Amniotic epithelial cell (primary cell): Measurements from ENCODE around the gene VASP.
"Not testable (repeated sequence)": the region's sequence is repeated elsewhere in the genome, so short reads cannot be mapped to it uniquely, and the experiment has no call there.

Source experiments
- DNase-seq: peaks from one replicate; pipeline ENCODE4 v3.0.0-alpha.2; 2010; ENCODE audit warnings: low read depth

VASP gene

DNA sequence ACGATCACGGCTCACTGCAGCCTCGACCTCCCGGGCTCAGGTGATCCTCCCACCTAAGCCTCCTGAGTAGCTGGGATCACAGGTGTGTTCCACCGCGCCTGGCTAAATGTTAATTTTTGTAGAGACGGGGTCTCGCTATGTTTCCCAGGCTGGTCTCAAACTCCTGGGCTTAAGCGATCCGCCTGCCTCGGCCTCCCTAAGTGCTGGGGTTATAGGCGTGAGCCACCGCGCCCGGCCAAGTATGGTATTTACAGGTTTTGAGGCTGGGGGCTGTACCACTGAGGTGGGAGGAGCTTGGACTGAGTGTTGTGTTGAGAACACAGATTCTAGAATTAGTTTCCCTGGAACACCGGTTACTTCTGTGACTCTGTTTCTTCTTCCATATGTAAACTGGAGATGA lies 9.5 kb upstream of the VASP start:
- no peak for DNase-seq

DNA sequence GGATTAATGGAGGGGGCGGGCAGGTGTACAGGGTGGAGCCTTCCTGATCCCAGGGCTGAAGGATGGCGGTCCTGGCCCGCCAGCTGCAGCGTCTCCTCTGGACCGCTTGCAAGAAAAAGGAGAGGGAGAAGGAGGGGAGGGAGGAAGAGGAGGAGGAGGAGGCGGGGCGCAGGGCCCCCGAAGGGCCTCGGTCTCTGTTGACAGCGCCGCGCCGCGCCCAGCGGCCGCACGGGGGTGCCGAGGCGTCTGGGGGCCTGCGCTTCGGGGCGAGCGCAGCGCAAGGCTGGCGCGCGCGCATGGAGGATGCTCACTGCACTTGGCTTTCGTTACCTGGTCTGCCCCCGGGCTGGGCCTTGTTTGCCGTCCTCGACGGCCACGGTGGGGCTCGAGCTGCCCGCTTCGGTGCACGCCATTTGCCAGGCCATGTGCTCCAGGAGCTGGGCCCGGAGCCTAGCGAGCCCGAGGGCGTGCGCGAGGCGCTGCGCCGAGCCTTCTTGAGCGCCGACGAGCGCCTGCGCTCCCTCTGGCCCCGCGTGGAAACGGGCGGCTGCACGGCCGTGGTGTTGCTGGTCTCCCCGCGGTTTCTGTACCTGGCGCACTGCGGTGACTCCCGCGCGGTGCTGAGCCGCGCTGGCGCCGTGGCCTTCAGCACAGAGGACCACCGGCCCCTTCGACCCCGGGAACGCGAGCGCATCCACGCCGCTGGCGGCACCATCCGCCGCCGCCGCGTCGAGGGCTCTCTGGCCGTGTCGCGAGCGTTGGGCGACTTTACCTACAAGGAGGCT lies 8.7 kb upstream of the VASP start, which contains the start of gene PPM1N:
TSS of gene PPM1N (plus strand) at position 33 of the 785 bp plus-strand sequence. CDS start at position 63, 30 bp downstream.
- DNase-seq = no peak

DNA sequence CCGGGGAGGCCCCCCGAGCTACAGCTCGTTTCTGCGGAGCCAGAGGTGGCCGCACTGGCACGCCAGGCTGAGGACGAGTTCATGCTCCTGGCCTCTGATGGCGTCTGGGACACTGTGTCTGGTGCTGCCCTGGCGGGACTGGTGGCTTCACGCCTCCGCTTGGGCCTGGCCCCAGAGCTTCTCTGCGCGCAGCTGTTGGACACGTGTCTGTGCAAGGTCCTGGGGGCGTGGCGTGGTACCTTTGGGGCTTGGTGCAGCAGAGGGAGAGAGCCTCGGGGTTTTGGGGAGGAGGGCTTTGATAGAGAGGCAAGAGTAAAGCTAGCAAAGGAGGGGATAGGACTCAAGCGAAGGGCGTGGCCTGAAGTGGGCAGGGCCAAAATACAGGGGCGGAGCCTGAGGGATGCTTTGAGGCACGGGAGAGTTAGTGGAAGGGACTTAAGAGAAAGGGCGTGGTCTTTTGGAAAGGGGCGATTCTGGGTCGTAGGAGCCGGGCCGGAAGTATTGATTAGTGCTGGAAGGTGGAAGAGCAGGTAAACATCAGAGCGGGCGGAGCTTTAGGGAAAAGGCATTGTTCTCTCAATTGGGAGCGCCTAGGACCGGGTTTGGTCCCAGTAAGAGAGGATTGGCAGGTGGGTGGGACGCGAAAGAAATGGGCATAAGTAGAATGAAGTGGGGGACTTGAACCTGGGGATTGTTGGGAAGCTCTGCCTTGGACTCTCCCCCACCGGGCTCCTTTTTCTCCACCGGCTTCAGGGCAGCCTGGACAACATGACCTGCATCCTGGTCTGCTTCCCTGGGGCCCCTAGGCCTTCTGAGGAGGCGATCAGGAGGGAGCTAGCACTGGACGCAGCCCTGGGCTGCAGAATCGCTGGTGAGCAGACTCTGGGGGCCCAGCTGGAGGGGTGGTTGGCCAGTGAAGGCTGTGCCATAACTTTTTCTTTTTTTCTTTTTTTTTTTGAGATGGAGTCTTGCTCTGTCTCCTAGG lies 7.8 kb upstream of the VASP start:
- DNase-seq = no peak

DNA sequence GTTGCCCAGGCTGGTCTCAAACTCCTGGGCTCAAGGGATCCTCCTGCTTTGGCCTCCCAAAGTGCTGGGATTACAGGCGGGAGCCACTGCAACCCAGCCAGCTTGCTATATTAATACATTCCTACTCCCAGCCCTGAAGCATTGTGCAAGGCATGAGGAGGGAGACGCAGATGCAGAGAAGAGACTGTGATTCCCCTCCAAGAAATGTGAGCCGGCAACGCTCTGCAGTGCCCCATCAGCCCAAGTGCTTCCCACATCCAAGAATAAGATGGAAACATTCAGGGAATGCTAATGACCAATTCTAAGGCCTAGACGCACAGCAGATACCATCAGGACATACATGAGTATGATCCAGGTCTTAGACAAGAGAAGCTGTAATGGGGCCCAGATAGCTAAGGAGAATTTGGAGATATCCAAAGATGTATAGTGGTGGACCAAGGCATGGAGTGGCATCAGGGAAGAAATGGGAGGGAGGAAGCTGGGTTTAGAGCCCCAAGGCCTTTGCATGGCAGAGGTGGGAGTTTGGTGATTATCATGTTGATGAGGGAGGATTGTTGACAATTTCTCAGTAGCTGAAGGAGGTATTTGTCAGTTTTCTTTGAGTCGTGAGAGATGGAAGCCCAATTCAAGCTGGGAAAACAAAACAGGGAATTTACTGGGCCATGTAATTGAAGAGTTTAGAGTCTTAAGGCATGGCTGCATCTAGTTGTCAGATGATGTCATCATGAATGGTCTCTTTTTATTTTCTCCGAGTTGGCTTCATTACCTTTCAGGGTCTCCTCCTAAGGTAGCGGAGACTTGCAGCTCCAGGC lies 6.2 kb upstream of the VASP start:
- DNase-seq = no peak

DNA sequence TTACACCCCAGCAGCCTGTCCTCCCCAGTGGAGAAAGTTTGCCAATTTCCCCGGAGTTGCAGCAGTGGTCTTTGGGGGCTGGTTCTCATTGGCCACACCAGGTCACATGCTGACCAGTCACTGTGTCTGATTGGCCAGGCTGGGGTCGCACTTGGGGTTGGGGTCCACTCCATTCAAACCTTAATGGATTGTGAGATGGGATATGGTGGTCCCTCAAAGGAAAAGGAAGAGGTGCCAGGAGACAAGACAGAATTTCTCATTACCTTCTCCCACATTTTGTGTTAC lies 5.6 kb upstream of the VASP start:
- DNase-seq = no peak

DNA sequence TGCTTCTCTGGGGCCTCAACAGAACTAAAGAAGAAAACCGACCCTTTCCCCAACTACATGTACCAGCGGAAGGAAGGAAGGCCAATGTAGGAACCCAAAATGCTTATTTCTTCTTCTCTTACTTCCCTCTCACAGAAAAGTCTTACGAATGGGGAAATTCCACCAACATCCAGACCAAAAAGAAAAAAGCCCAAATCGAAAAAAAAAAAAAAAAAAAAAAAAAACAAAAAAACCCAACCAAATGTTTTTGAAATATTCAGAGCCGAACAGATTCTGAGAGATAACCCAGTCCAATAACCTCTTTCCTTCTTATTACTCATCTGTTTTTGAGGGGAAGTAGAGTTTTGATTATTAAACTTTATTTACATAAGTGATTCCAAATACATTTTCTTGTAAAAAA lies 5.2 kb upstream of the VASP start:
- DNase-seq = no peak

DNA sequence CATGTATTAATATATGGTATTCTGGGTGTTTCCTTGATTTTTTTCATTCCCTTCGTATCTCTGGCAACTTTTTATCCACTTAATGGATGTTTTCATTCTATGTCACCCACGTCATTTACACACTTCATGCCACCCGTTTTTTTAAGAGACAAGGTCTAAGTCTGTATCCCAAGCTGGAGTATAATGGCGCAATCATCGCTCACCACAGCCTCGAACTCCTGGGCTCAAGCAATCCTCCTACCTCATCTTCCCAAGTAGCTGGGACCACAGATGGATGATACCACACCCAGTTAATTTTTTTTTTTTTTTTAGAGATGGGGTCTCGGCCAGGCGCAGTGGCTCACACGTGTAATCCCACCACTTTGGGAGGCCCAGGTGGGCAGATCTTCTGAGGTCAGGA lies 3.4 kb upstream of the VASP start:
- no peak for DNase-seq

DNA sequence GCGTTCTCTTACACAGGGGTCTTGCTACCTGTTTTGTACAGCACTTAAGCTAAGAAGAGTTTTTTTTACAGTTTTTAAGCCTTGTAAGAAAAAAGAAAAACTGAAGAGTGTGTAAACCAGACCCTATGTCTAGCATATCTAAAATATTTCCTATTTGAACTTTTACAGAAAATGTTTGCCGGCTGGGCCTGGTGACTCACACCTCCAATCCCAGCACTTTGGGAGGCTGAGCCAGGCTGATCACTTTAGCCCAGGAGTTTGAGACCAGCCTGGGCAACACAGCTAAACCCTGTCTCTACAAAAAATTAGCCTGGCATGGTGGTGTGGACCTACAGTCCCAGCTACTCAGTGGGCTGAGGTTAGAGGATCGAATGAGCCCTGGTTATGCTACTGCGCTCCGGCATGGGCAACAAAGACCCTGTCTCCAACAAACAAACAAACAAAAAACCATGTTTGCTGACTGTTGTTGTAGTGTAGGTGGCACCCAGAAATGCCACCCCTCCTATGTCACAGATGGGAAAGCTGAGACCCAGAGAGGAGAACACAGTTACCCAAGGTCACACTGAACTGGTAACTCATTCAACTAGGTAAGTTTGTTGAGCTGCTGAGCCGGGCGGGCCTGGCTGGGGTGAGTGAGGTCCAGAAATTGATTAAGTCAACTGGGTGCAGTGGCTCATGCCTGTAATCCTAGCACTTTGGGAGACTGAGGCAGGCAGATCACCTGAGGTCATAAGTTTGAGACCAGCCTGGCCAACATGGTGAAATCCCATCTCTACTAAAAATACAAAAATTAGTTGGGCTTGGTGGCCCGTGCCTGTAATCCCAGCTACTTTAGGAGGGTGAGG lies 1.9 kb upstream of the VASP start:
- DNase-seq = no peak

DNA sequence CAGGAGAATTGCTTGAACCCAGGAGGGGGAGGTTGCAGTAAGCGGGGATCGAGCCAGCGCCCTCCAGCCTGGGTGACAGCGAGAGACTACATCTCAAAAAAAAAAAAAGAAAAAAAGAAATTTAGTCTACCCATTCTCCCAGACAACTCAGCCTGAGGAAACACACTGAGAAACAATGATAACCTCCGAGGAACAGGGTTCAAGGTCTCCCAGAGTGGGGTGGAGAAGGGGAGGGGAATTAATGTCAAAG lies 1.4 kb upstream of the VASP start:
- no peak for DNase-seq

DNA sequence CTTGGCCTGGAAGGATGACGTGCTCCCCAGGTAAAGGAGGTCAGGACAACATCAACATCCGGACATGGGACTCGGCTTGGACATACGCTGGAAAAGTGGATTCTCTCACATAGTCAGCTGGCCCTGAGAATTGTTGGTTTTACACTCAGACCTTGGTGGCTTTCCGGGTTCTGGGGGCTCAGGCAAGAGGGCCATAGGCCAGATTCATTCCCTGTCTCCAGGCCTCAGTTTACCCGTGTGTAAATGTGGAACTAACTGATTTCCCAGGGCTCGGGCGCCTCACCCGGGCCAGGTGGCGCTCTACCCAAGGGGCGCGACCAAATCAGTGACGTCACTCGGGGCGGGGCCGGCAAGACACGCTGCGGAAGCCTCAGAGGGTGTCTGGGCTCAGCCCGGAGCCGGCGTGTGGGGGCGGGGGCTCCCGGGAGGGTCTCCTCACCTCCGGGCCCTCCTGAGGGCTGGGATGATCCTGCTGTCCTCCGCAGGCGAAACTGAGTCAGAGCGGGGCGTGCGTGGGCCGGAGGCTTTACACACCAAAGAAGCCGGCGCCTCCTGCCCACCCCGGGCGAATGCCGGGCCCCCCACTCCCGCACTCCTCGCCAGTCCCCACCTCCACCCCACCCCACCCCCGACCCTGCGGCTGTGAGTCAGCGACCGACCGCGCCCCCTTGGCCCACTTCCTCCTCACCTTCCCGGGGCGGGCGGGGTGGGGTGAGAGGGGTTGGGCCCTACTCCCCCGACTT lies 862 bp upstream of the VASP start:
- DNase-seq = peak; percentile 88

DNA sequence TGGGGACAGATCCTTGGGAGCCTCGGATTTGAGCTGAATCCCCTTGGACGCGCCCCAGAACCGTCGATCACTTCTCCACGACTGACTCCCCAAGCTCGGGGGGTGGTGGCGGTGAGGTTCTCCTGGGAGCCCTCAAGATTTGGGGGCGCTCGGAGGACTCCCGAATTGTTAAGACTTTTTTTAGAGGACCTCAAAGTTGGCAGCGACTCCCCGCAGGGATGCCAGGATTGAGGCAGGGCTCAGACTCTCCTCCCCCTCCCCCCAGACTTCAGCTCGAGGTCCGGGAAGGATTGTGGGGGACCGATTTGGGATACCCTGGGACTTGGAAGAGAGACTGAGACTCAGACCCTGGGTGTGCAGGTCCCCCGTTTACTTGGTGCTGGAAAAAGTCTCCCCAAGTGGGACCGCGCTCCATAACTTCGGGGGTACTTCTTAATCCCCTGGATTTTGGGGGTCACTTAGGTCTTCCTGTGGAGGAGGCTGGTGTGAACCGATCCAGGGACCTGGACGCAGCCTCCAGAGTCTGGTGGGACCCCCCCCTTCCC lies 665 bp downstream of the VASP start:
- DNase-seq = no peak

DNA sequence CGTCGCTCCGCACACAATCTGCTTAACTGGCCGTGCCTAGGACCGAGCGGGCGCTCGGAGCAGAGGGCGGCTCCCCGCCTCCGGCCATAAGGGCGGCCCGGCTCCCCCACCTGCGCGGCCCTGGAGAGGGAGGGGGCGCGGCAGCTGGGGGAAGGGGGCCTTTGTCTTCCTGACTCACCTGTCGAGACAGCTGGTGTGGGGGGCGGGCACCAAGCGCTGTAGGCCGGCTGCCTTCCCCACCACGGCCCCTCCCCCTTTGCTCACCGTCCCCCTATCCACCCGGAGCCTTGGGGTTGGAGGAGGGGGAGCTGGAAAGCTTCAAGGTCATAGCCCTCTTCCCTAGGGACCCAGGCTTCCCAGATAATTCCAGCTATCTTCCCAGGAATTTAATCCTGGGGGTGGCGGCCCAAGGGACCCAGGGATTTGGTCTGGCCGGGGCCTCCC lies 1.2 kb downstream of the VASP start:
- DNase-seq = peak; percentile 45

DNA sequence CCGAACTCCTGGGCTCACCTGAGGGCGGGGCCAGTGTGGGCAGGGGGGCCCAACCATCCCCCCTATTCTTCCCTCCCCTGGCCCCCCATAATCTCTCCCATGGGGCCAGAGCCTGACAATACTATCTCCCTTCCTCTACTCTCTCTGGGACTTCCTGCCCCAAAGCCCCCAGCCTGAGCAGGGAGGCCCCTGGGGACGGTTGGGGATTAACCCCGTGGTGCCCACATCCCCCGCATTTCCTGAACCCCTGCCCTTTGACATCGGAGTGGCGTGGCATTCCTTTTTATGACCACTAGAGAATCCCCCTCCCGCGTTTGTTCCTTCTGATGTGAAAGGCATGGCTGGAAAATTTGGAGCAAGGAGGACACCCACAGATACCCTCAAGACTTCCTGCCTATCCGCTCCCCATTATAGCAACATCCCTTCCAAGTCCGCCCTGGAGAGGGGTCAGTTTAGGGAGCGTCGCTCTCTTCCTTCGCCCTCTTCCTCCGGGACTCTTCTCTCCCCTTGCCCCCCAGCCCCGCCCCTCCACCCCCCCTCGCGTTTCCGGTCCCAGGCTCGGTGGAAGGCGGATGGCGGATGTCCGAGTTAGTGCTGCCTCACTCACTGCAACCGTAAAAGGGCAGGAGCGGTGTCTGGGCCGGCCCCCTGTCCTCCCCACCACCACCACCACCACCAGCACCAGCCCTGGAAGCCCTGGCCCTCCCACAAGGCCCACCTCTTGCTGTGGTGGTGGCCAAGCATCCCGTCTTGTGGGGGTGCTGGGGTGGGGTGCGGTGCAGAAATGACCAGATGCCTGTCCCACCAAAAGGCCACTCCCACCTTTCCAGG lies 1.8 kb downstream of the VASP start:
- DNase-seq = peak; percentile 70

DNA sequence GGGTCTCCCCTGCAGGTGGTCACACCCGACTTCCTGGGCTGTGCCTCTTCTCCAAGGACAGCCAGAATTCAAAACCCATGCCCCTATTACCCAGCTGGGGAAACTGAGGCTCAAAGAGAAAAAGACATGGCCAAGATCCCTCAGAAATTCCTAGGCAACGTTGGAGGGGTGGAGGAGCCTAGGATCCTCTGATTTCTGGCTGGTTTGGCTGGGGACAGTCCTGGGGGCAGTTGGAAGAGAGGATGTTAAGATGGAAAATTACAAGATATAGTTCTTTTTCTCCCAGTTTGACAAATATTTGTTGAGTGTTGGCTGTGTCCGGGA lies 2.4 kb downstream of the VASP start:
- no peak for DNase-seq

DNA sequence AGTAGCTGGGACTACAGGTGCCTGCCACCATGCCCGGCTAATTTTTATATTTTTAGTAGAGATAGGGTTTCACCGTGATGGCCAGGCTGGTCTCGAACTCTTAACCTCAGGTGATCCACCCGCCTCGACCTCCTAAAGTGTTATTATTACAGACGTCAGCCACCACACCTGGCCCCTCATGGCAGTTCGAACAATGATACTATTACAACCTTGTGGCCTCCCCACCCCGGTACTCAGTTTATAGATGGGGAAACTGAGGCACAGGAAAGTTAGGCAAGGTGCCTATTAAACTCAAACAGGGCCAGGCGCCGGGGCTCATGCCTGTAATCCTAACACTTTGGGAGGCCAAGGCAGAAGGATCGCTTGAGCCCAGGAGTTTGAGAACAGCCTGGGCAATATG lies 3.1 kb downstream of the VASP start:
- DNase-seq = not testable (repeated sequence)

DNA sequence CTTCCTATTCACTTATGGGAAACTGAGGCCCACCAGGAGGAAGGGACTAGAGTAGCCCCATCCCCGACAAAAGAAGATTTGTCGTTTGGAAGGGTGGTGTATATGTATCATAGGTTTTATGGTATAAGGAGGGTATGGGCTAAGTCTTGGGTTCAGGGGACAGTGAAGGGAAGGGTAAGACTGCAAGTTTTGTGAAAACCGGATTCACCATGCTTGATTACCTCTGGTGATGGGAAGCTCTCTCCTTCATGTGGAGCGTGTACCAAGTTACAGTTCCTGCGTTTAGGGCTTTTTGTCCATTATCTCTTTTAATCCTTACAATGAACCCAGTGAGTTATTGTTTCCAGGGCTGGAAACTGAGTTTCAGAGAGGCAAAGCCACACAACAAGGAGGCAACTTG lies 3.8 kb downstream of the VASP start:
- no peak for DNase-seq

DNA sequence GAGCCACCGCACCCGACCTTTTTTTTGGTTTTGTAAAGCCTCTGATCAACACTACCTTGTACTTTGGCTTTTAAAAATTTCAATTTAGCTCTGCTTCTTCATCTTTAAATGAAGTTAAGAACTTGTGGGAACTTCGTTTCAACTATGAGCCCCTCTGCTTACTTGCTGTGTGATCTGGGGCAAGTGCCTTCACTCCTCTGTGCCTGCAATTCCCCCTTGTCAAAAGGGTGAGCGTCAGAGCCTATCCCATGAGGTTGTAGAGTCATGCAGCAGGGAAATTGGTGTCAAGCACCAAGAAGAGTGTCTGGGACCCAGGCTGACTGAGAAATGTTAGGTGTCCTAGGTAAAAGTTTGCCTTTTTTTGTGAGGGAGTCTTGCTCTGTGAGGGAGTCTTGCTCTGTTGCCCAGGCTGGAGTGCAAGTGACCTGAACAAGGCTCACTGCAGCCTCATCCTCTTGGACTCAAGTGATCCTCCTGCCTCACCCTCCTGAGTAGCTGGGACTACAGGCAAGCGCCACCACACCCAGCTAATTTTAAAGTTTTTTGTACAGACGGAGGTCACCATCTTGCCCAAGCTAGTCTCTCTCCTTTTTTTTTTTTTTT lies 5.7 kb downstream of the VASP start:
- DNase-seq = no peak

DNA sequence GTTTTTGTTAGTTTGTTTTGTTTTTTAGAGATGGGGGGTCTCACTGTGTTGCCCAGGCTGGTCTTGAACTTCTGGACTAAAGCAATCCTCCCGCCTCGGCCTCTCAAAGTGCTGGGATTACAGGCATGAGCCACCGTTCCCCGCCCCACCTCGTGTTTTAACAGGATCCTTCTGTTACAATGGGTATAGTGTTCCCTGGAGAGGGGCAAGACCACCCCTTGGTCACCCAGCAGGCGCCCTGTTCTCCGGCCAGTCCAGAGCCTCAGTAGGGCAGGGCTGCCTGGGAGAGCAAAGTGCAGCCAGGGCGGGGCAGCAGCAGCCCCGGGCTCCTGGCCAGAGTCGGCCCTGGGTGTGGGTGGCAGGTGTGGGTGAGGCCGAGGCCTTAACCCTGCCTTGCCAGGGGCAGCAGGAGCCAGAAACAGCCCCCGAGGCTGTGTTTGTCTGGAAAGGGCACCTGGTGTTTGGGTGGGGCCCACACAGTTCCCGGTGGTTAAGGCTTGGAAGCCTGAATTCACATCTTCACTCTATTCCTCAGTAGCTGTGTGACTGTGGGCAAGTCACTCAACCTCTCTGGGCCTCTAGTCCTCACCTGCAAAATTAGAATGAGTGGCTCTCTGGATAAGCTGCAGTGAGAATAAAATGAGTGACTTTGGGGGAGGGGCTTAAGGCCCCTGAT lies 7.2 kb downstream of the VASP start:
- DNase-seq = no peak

DNA sequence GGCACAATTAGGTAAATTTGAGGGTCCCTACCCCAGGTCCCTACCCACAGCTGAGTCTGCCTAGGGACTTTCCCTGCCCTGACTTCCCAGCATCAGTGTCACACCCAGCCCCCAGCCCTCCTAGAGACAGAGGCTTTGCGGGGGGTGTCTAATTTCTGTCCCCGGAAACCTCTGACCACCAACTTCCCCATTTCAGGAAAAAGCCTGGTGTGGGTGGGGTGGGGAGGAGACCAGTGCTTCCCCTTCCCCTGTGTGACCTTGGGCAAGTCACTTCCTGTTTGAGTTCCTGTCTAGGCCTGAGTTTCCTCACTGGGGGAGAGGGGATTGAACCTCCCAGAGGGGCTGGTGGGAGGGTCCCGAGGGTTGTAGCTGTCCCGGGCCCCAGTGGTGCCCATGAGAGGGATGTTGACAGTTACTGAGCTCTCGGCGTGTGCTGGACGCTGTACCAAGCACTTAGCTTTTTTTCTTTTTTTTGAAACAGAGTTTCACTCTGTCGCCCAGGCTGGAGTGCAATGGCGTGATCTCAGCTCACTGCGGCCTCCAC lies 7.9 kb downstream of the VASP start:
- no peak for DNase-seq
